ENCODE results near the gene ANKRD11. TPM values are rescaled to one million over a fixed set of nuclear protein-coding genes. Genes with fewer than 3 reads are reported as not detected.

The ANKRD11 gene
- total and polyA plus RNA-seq, 2 donors (not counting 3 experiments of a cell fraction or from before 2014, with no cell fraction given): 55.8 to 191 TPM

DNA sequence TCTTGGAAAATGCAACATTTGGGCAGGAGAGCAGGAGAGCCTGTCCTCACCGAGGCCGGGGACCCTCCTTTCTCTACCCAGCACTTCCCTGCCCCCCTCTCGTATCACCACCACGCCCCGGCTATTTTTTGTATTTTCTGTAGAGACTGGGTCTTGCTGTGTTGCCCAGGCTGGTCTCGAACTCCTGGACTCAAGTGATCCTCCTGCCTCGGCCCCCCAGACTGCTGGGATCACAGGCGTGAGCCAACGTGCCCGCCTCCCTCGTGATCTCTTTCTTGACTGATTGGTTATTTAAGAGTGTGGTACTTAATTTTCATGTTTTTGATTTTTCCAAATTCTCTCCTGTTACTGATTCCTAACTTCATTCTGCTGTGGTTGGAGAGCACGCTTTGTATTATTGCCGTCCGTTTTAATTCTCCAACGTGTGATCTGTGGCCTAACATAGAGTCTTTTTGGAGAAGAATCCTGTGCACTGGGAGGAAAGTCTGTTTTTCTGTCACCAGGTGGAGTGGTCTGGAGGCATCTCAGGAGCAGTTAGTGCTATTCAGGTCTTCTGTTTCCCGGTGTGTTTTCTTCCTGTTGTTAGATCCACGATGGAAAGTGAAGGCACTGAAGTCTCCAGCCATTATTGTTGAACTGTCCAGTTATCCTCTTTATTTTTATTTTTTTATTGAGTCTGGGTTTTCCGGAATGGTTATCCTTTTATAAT is 232.4 kb downstream of the ANKRD11 start:
- Histone ChIP-seq H3K4me3 (replicated peaks in 1 of 3; ENCODE audit: insufficient read depth in 1 of 3, low read depth in 1 of 3, low read length in 3 of 3) (no peak overlapping the region), H4K20me1 (replicated peaks; ENCODE audit: control insufficient read depth, extremely low read depth, insufficient read depth, low read length) (no peaks in the 10 kb centered on the region), H3K9ac (replicated peaks; ENCODE audit: extremely low read depth, insufficient read depth, low read length) (no peak overlapping the region), H3K4me1 (ENCODE audit: control insufficient read depth, extremely low read depth, insufficient read depth, low read length) (peaks cover 6% of the 10 kb centered on the region), H2AFZ (ENCODE audit: low read depth, low read length) (no peak overlapping the region), H3K9me3 (replicated peaks; ENCODE audit: control insufficient read depth, insufficient read depth, low read length) (no peaks in the 10 kb centered on the region), H3K9me1 (replicated peaks; ENCODE audit: control insufficient read depth, extremely low read depth, insufficient read depth, low read length) (no peaks in the 10 kb centered on the region), H3K27me3 (ENCODE audit: control insufficient read depth in 2 of 2, insufficient read depth in 2 of 2, low read length in 2 of 2) (no peaks in the 10 kb centered on the region), H3K27ac (ENCODE audit: insufficient read depth, low read depth, low read length) (no peak overlapping the region), H3K79me2 (ENCODE audit: control insufficient read depth, insufficient read depth, low read length) (no peaks in the 10 kb centered on the region), H3K36me3 (ENCODE audit: control insufficient read depth in 2 of 2, extremely low read depth in 1 of 2, insufficient read depth in 2 of 2, low read length in 2 of 2) (no peaks in the 10 kb centered on the region), H3K4me2 (ENCODE audit: insufficient read depth, low read length) (no peak overlapping the region)
- ChIA-PET CTCF (interaction anchor here (0.6 to 1.0 kb wide), 3 partner anchors 9 to 13 kb away, joined by 3 read pairs; no protein-coding TSS in a partner anchor), POLR2A (no interaction called here)
- no TSS peak for BruUV-seq (replicated peaks)
- DNase-seq (ENCODE audit: low read depth, low spot score) (no peak), FAIRE-seq (no peak)
- intact Hi-C loops (cut with micrococcal nuclease): no loop called here
- dilution Hi-C loops (cut with MboI; ENCODE audit: extremely low pct_ligation_motif_present, low sequenced_read_pairs): no loop called here
- TF ChIP-seq FOS (IDR thresholded peaks at IDR 0.05; ENCODE audit: borderline replicate concordance, insufficient read depth, low read length) (no peak), GATA2 (IDR thresholded peaks at IDR 0.05; ENCODE audit: insufficient read depth, insufficient read length, low read depth, low read length) (no peak), MYC (IDR thresholded peaks at IDR 0.05; ENCODE audit: low read depth, low read length) (no peak), JUN (IDR thresholded peaks at IDR 0.05; ENCODE audit: borderline replicate concordance, insufficient read depth, insufficient read length, low read depth) (no peak), POLR2A (IDR thresholded peaks at IDR 0.05; ENCODE audit: low read depth, low read length) (no peak), POLR2AphosphoS5 (IDR thresholded peaks at IDR 0.05; ENCODE audit: insufficient read depth, low read depth, low read length) (no peak), EZH2 (IDR thresholded peaks at IDR 0.05; ENCODE audit: borderline replicate concordance, low read depth, low read length, severe bottlenecking) (no peak)
- TF ChIP-seq, protein P1, sequence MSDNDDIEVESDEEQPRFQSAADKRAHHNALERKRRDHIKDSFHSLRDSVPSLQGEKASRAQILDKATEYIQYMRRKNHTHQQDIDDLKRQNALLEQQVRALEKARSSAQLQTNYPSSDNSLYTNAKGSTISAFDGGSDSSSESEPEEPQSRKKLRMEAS (IDR thresholded peaks at IDR 0.05; ENCODE audit: insufficient read depth, insufficient read length): no peak
- TF ChIP-seq, protein P2, sequence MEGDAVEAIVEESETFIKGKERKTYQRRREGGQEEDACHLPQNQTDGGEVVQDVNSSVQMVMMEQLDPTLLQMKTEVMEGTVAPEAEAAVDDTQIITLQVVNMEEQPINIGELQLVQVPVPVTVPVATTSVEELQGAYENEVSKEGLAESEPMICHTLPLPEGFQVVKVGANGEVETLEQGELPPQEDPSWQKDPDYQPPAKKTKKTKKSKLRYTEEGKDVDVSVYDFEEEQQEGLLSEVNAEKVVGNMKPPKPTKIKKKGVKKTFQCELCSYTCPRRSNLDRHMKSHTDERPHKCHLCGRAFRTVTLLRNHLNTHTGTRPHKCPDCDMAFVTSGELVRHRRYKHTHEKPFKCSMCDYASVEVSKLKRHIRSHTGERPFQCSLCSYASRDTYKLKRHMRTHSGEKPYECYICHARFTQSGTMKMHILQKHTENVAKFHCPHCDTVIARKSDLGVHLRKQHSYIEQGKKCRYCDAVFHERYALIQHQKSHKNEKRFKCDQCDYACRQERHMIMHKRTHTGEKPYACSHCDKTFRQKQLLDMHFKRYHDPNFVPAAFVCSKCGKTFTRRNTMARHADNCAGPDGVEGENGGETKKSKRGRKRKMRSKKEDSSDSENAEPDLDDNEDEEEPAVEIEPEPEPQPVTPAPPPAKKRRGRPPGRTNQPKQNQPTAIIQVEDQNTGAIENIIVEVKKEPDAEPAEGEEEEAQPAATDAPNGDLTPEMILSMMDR (IDR thresholded peaks at IDR 0.05; ENCODE audit: extremely low read depth in 1 of 2, insufficient read depth in 1 of 2, low read depth in 1 of 2, low read length in 2 of 2): no peak
